NCI-H187 treated with DMSO at 0.1 percent for 48 hours (cell line): ENCODE measurements around the gene BCKDHA.
"Not testable (repeated sequence)": the region's sequence is repeated elsewhere in the genome, so short reads cannot be mapped to it uniquely, and the experiment has no call there.

Experiments used
- DNase-seq: peaks from one replicate; lab custom pipeline; 2025; lab: John Stamatoyannopoulos, UW

Gene BCKDHA

DNA sequence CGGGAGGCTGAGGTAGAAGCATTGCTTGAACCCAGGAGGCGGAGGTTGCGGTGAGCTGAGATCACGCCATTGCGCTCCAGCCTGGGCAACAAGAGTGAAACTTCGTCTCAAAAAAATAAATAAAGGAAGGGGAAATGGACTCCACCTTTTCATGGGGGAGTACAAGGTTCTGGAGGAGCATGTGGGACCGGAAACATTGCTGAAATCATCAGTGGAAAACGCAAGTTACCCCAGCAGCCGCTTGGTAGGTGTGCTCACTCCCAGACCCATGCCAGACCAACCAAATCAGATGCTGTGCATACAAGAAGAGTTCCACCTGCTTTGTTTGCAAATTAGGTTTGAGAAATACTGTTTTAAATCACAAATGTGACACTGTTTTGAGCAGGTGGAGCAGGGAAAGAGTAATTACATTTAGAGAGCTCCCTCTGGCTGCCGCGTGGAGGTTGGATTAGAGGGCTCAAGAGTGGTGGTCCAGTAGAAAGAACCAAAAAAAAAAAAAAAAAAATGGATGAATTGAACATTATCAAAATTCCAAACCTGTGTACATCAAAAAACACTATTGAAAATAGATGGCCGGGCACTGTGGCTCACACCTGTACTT, 50.2 kb downstream of the BCKDHA start:
- DNase-seq: no peak

GRCh38 chr19:41449079-41449864, 51.7 kb downstream of the BCKDHA start:
- DNase-seq: no peak

DNA sequence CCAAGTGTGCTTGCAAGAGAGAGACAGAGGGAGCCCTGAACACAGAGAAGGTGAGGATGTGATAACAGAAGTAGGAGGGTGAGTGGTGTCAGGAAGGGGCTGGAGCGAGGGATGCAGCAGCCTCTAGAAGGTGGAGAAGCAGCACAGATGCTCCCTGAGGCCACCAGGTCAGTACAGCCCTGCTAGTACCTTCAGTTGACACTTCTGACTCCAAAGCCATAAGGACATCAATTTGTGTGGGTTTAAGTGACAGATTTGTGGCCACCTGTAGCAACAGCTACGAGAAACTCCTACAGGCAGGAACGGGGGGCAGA, 52.2 kb downstream of the BCKDHA start:
- DNase-seq: no peak

GRCh38 chr19:41452584-41453275, 55.1 kb downstream of the BCKDHA start:
- no peak for DNase-seq

GRCh38 chr19:41455936-41456335, 58.3 kb downstream of the BCKDHA start:
- no peak for DNase-seq

- DNase-seq: no peak
Measured at GRCh38 chr19:41456342-41456918, 58.8 kb downstream of the BCKDHA start.

DNA sequence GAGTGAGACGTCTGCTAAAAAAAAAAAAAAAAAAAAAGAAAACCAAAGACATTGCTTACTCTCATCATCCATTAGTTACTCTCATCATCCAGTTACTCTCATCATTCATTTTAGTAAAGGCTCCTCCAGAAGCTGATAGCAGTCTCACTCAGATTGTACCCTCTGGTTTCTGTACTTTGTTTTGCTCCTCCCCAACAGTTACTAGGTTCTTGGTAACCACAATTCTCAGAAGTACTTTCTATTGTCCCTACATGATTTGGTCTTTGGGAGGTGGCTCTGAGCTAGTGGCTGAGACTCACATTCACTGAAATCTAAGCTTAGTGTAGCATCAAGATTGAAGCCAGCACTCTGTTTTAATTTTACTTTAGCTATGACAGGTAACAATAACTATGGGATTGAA, 59.6 kb downstream of the BCKDHA start:
- no peak for DNase-seq

DNA sequence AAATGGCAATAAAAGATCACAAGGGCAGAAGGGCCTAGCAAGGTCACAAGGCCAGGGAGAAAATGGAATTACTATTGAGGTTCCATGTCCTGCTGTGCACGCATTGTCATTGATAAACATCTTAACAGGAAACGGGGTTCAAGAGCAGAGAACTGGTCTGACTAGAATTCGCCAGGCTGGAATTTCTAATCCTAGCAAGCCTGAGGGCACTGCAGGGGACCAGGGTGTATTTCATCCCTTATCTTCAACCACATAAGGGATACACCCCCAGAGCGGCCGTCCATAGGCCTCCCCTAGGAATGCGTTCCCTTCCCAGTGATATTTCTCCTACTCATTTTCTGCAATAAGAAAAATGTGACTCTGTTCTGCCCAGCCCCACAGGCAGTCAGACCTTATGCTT, 64.9 kb downstream of the BCKDHA start:
- no peak for DNase-seq

DNA sequence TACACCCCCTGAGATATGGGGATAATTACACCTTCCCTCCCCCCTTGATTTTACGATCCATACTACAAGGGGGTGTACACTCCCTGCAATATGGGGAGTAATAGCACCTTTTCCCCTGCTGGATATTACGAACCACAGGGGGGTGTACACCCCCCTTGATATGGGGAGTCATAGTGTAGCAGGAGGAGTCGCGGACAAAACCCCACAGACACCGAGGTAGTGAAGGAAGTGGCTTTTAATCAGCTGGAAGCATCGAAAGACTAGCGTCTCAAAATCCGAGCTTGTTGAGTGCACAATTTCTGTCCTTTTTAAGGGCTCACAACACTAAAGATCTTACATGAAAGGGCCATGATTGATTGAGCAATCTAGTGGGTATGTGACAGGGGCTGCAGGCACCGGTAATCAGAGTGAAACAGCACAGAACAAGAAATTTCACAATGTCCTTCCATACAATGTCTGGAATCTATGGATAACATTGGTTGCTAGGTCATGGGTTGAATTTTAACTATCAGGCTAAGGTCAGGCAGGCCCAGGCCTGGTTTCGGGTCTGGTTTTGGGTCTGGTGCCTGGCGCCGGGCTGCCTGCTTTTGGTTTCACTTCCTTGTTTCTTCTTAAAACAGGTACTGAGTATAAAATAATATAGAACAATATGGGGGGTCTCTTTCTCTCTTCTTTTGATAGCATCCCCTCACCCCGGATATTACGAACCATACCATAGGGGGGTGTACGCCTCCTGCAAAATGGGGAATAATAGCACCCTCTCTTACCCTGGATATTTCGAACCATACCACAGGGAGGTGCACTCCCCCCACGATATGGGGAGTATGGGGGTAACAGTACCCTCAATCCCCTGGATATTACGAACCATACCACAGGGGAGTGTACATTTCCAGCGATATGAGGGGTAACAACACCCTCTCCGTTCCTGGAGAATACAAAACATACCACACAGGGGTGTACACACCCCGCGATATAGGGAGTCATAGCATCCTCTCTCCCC, 65.9 kb downstream of the BCKDHA start:
- DNase-seq: not testable (repeated sequence)
